HepG2 (cell line): ENCODE data around the gene RAB30. TPM values are rescaled to one million over a fixed set of nuclear protein-coding genes. Genes with fewer than 3 reads are reported as not detected.

Source experiments
- ATF5 ChIP-seq: sonication (generic); formaldehyde crosslinking; IDR thresholded peaks from 2 replicates; pipeline ENCODE4 v1.4.0; 2020; ENCODE audit warnings: mild to moderate bottlenecking, low read depth, missing genetic modification reagents
- ERF ChIP-seq: IDR thresholded peaks from 2 replicates; pipeline ENCODE4 v1.6.1; 2018; ENCODE audit warnings: missing biosample characterization, missing genetic modification reagents
- FIP1L1 ChIP-seq: fragments of 200-400 bp; formaldehyde crosslinking; IDR thresholded peaks from 2 replicates; pipeline ENCODE4 v1.6.1; 2018; ENCODE audit warnings: low read depth, mild to moderate bottlenecking, low read length, moderate library complexity, borderline replicate concordance; ENCODE audit not compliant: insufficient read depth
- JUND ChIP-seq: sonication (generic); formaldehyde crosslinking; IDR thresholded peaks from 2 replicates; pipeline ENCODE4 v1.8.0; 2022; ENCODE audit warnings: mild to moderate bottlenecking, missing genetic modification reagents
- KDM2A ChIP-seq: sonication (generic); formaldehyde crosslinking; IDR thresholded peaks from 2 replicates; pipeline ENCODE4 v1.4.0; 2020; ENCODE audit warnings: low read depth, missing genetic modification reagents, borderline replicate concordance
- MAF1 ChIP-seq: sonication (generic); formaldehyde crosslinking; IDR thresholded peaks from 2 replicates; pipeline ENCODE4 v1.5.0; 2020; ENCODE audit warnings: missing genetic modification reagents, borderline replicate concordance
- MEF2D ChIP-seq: sonication (generic); formaldehyde crosslinking; IDR thresholded peaks from 2 replicates; pipeline ENCODE4 v1.5.1; 2020; ENCODE audit warnings: mild to moderate bottlenecking, missing genetic modification reagents
- RFXAP ChIP-seq: sonication (generic); formaldehyde crosslinking; IDR thresholded peaks from 2 replicates; pipeline ENCODE4 v1.4.0; 2020; ENCODE audit warnings: missing genetic modification reagents, borderline replicate concordance
- SALL2 ChIP-seq: sonication (generic); formaldehyde crosslinking; IDR thresholded peaks from 2 replicates; pipeline ENCODE4 v1.8.1; 2023; ENCODE audit warnings: mild to moderate bottlenecking, missing genetic modification reagents, inconsistent platforms
- ZFP91 ChIP-seq: sonication (generic); formaldehyde crosslinking; IDR thresholded peaks from 2 replicates; pipeline ENCODE4 v1.9.0; 2022; ENCODE audit warnings: missing genetic modification reagents, mild to moderate bottlenecking, borderline replicate concordance
- ZKSCAN1 ChIP-seq: fragments of 150-350 bp; IDR thresholded peaks from 2 replicates; pipeline ENCODE4 v1.6.1; 2014; ENCODE audit warnings: low read length
- ZMYM4 ChIP-seq: sonication (generic); formaldehyde crosslinking; IDR thresholded peaks from 2 replicates; pipeline ENCODE4 v1.8.1; 2023; ENCODE audit warnings: mild to moderate bottlenecking, missing genetic modification reagents
- ZNF274 ChIP-seq: sonication (generic); formaldehyde crosslinking; IDR thresholded peaks from 2 replicates; pipeline ENCODE4 v1.5.1; 2020; ENCODE audit warnings: mild to moderate bottlenecking, missing genetic modification reagents
- ZNF3 ChIP-seq: IDR thresholded peaks from 2 replicates; pipeline ENCODE4 v1.7.0; 2017; ENCODE audit warnings: inconsistent platforms
- ZNF331 ChIP-seq: sonication (generic); formaldehyde crosslinking; IDR thresholded peaks from 2 replicates; pipeline ENCODE4 v1.4.0; 2020; ENCODE audit warnings: missing genetic modification reagents
- ZNF543 ChIP-seq: sonication (generic); formaldehyde crosslinking; IDR thresholded peaks from 2 replicates; pipeline ENCODE4 v1.4.0; 2020; ENCODE audit warnings: mild to moderate bottlenecking, missing genetic modification reagents
- ZSCAN22 ChIP-seq: sonication (generic); formaldehyde crosslinking; IDR thresholded peaks from 2 replicates; pipeline ENCODE4 v1.4.0; 2020; ENCODE audit warnings: mild to moderate bottlenecking, missing genetic modification reagents
- polyA plus RNA-seq, 8 experiments: library from polyadenylated mRNA; depleted of rRNA in 3 of 8; stranded (reverse) in 7 of 8; unstranded in 1 of 8; fragments of >200 nt; fragmentation: Illumina TruSeq in 4 of 8; extraction: Trizol in 4 of 8; gene quantifications; 2 replicates each; pipeline versions ENCODE4 v1.2.1 to v1.2.3, GENCODE V29; 2011 to 2016; ENCODE audit warnings: low read depth in 4 of 8, missing spikeins in 1 of 8, mixed read lengths in 1 of 8; ENCODE audit not compliant: insufficient read depth in 1 of 8
- total RNA-seq, 5 experiments: library from RNA; depleted of rRNA; stranded (reverse); fragments of >200 nt; fragmentation: Illumina TruSeq; extraction: Trizol; gene quantifications; 2 replicates each; pipeline ENCODE4 v1.2.3, GENCODE V29; 2016; ENCODE audit warnings: low read depth in 1 of 5
- TF ChIP-seq, protein P1 (sequence below): sonication (generic); formaldehyde crosslinking; IDR thresholded peaks from 2 replicates; pipeline ENCODE4 v1.5.1; 2020; ENCODE audit warnings: missing genetic modification reagents, mild to moderate bottlenecking, borderline replicate concordance
- TF ChIP-seq, protein P2 (sequence below): IDR thresholded peaks from 2 replicates; pipeline ENCODE4 v1.6.1; 2016; ENCODE audit warnings: missing genetic modification reagents, missing compliant biosample characterization
- TF ChIP-seq, protein P3 (sequence below): sonication (generic); formaldehyde crosslinking; conservative IDR thresholded peaks from 2 replicates; pipeline ENCODE4 v1.5.0; 2020; ENCODE audit warnings: missing genetic modification reagents
- TF ChIP-seq, protein P4 (sequence below): IDR thresholded peaks from 2 replicates; pipeline ENCODE4 v1.6.1; 2012; ENCODE audit warnings: inconsistent platforms

Gene RAB30
- total and polyA plus RNA-seq, 2 of the 13 experiments (the other 11 are each of a cell fraction or from before 2014, with no cell fraction given), result 3.7 to 5.0 TPM

- TF ChIP-seq, protein P1, sequence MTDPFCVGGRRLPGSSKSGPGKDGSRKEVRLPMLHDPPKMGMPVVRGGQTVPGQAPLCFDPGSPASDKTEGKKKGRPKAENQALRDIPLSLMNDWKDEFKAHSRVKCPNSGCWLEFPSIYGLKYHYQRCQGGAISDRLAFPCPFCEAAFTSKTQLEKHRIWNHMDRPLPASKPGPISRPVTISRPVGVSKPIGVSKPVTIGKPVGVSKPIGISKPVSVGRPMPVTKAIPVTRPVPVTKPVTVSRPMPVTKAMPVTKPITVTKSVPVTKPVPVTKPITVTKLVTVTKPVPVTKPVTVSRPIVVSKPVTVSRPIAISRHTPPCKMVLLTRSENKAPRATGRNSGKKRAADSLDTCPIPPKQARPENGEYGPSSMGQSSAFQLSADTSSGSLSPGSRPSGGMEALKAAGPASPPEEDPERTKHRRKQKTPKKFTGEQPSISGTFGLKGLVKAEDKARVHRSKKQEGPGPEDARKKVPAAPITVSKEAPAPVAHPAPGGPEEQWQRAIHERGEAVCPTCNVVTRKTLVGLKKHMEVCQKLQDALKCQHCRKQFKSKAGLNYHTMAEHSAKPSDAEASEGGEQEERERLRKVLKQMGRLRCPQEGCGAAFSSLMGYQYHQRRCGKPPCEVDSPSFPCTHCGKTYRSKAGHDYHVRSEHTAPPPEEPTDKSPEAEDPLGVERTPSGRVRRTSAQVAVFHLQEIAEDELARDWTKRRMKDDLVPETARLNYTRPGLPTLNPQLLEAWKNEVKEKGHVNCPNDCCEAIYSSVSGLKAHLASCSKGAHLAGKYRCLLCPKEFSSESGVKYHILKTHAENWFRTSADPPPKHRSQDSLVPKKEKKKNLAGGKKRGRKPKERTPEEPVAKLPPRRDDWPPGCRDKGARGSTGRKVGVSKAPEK (CRISPR knock-in tag), result no peak
- TF ChIP-seq ZNF3 (CRISPR knock-in tag) (no peak), ATF5 (CRISPR knock-in tag) (no peak), FIP1L1 (no peak), ZMYM4 (no peak), MEF2D (0 out of 2 replicates have a peak, but pooled peaks have one; percentile 65), ZNF274 (CRISPR knock-in tag) (no peak), ZFP91 (CRISPR knock-in tag) (no peak), SALL2 (CRISPR knock-in tag) (no peak), KDM2A (CRISPR knock-in tag) (no peak), ZNF331 (CRISPR knock-in tag) (no peak), ZNF543 (CRISPR knock-in tag) (no peak), ERF (CRISPR knock-in tag) (peak; percentile 82), ZSCAN22 (CRISPR knock-in tag) (no peak), ZKSCAN1 (no peak), JUND (CRISPR knock-in tag) (no peak), MAF1 (CRISPR knock-in tag) (no peak), RFXAP (no peak)
- TF ChIP-seq, protein P2, sequence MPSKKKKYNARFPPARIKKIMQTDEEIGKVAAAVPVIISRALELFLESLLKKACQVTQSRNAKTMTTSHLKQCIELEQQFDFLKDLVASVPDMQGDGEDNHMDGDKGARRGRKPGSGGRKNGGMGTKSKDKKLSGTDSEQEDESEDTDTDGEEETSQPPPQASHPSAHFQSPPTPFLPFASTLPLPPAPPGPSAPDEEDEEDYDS (CRISPR knock-in tag), result no peak
- TF ChIP-seq, protein P3, sequence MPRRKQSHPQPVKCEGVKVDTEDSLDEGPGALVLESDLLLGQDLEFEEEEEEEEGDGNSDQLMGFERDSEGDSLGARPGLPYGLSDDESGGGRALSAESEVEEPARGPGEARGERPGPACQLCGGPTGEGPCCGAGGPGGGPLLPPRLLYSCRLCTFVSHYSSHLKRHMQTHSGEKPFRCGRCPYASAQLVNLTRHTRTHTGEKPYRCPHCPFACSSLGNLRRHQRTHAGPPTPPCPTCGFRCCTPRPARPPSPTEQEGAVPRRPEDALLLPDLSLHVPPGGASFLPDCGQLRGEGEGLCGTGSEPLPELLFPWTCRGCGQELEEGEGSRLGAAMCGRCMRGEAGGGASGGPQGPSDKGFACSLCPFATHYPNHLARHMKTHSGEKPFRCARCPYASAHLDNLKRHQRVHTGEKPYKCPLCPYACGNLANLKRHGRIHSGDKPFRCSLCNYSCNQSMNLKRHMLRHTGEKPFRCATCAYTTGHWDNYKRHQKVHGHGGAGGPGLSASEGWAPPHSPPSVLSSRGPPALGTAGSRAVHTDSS (CRISPR knock-in tag), result no peak
- TF ChIP-seq, protein P4, sequence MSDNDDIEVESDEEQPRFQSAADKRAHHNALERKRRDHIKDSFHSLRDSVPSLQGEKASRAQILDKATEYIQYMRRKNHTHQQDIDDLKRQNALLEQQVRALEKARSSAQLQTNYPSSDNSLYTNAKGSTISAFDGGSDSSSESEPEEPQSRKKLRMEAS, result 0 out of 2 replicates have a peak, but pooled peaks have one; percentile 11
Measured at GRCh38 chr11:83025267-83025704, 46.4 kb downstream of the RAB30 start (continued).
